HG02840 (cell line): Measurements from ENCODE around the gene MAML2.

Source experiments
- ATAC-seq: cut with Tn5 transposase; IDR thresholded peaks from one replicate; pipeline ENCODE4 v1.9.1; 2021; ENCODE audit warnings: mild to moderate bottlenecking, moderate library complexity, moderate number of reproducible peaks; ENCODE audit not compliant: unreplicated experiment, low FRiP score

Gene MAML2

GRCh38 chr11:95964281-95964680 is 378.7 kb downstream of the MAML2 start:
- ATAC-seq, result no peak

GRCh38 chr11:95961758-95962157 is 381.2 kb downstream of the MAML2 start:
- no peak for ATAC-seq

GRCh38 chr11:95950905-95951304 is 392.1 kb downstream of the MAML2 start:
- no peak for ATAC-seq

GRCh38 chr11:95948637-95949036 is 394.4 kb downstream of the MAML2 start:
- ATAC-seq, result no peak

GRCh38 chr11:95944623-95945022 is 398.4 kb downstream of the MAML2 start:
- ATAC-seq, result no peak

- no peak for ATAC-seq
These were observed 399.4 kb downstream of the MAML2 start for GRCh38 chr11:95943546-95943945.

GRCh38 chr11:95939091-95939490 is 403.9 kb downstream of the MAML2 start:
- ATAC-seq, result no peak

- ATAC-seq, result no peak
These were observed 405.6 kb downstream of the MAML2 start for GRCh38 chr11:95937358-95937757.

GRCh38 chr11:95933594-95933993 is 409.4 kb downstream of the MAML2 start:
- ATAC-seq, result no peak

GRCh38 chr11:95931916-95932315 is 411.1 kb downstream of the MAML2 start:
- no peak for ATAC-seq

- ATAC-seq, result no peak
These were observed 412.0 kb downstream of the MAML2 start for GRCh38 chr11:95930948-95931347.

- no peak for ATAC-seq
These were observed 416.3 kb downstream of the MAML2 start for GRCh38 chr11:95926726-95927125.
